HG03139 (cell line): ENCODE results near the gene KISS1.

ENCODE experiments used
- ATAC-seq: cut with Tn5 transposase; IDR thresholded peaks from one replicate; pipeline ENCODE4 v1.9.1; 2021; ENCODE audit not compliant: unreplicated experiment

KISS1 gene

DNA sequence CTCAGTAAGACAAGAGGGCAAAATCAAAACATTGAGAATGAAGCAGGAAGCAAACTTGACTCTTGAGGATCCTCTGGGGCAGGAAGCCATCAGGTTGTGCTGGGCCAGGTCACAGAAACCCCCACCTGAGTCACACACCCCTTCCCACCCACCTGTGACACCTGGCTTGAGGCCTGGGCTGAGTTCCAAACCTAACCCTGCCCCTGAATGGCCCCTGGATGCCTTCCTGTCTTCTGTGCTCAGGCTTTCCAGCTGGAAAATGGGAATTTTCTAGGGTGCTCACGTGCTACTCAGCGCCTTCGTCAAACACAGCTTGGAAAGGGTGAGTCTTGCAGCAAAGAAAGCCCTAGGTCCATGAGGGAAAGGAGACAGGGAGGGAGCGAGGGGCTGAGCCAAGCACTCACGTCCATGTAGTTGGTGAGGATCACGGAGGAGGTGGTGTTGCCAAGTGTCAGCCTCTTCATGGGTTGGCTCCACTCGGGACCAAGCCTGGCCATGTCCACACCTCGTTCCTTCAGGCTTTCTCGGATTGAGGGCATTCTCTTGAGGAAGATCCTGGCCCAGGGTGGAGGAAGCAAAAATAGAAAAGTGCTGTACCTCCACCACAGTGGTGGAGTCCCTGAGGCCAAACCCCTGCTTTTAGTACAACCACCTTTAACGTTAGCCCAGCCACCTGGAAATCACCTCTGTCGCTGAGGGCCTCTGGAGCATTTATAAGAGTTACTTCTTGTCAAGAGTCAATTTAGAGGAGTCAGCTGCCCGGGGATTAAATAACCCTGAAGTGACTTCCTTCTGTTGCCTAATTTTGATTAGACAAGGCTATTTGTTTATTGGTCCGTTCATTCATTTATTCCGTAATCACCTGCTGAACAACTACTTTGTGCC is 34.4 kb downstream of the KISS1 start:
- ATAC-seq = no peak

DNA sequence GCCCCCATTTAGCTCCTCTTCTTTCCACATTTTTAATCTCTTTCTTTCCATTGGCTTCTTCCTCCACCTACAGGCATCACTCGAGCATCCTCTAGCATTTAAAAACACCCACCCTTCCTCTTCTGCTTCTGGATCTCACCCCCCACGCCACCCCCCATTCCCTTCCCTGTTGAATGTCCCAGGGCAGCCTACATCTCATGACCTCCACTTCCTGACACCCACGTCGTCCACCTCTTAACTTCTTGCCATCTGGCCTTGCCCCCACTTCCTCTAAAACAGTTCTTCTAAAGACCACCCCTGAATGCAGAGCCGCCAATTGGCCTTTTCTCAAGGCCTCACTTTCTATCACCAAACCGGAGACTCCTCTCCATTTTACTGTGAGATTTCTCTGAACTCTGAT is 38.3 kb downstream of the KISS1 start:
- no peak for ATAC-seq

DNA sequence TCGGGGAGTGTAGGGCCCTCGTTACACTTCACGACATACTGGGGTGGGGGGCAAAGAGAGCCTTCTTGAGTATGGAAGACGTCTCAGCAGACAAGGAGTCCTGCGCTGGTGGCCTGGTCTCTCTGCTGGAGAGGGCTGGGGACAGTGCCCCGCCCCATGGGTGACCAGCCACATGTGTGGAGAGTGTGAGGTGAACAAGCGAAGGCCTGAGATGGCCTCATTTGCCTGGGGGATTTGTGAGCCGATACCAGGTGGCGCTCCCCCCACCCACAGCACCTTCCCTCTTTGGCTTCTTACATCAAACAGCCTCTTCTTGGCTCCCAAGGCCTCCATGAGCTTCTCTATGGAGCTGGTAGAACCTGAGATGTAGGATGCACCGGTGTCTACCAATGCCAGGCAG is 40.4 kb downstream of the KISS1 start:
- no peak for ATAC-seq

DNA sequence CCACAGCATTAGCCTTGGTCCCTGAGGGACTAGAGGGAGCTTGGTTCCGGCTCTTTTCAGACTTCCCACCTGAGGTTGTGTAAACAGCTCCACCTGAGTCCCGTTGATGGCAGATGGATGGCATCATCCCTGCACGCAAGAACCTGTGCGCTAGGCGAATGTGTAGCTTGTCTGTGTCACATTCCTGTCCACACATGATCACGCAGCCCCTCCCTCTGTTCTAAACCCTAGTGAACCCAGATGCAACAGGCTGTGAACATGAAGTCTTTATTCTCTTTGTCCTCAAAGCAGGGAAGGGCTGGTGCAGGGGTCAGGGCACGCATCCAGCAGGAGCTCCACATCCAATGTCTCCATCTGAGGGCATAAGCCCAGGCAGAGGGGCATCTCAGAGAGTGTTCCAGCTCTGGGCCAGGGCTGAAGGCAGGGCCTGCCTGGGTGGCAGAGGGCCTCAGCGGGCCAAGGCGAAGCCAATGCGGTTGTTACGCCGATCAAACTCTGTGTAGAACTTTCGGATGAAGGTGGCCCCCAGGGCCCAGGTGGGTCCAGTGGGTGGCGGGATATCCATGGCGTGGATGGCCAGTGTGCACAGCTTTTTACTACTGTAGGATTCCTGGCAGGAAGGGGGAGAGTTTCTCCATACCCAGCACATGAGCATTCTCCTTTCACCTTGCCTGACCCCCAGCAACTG is 41.6 kb downstream of the KISS1 start:
- no peak for ATAC-seq

DNA sequence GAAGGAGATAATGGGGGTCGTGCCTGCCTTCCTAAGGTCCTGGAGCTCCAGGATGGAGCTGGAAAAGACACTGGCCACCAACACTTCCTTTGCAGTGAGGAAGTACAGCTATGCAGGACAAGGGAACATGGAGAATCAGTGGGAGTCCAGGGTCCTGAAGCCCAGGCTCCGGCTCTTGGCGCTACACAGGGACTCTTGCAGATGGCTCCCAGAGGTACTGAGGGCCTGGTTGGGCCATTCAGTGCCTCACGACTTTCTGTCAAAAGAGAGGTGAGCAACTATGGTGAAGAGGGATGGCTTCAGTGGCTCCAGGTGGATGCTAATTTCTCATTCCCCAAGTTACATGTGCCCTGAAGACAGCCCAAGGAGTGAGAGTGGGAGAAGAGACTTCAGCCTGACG is 42.6 kb downstream of the KISS1 start:
- ATAC-seq = no peak

DNA sequence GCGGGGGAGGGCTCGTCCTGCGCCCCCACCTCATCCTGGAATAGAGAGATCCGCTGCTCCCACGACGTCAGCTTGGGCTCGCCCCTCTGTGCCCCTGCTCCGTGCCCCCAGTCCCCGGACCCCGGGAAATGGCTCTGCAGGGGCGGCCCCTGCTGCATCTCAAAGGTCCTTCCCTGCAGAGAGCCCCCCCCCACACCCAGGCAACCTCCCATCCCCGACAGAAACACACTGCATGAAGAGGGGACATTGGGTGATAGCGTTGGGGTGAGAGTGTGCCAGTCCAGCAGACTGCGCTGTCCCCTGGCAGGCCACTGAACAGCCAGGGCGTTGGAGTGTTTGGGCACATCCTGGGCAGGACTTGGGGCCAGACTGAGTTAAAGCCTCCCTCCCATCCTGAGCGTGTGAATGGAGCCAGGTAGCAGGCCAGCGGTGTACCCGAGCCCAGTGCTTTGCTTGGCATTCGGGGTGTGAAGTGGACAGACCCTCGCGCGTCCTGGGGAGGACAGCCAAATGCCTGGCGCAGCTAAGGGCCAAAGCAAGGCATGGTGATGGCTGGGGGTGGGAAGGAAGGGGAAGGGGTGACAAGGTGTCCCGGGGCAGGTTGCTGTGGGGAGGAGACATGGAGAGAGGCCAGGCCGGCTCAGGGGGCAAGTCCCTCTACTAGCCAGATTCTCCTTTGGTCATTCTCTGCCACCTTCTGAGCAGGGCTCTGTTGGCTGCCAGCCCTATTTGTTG is 43.8 kb downstream of the KISS1 start:
- no peak for ATAC-seq

DNA sequence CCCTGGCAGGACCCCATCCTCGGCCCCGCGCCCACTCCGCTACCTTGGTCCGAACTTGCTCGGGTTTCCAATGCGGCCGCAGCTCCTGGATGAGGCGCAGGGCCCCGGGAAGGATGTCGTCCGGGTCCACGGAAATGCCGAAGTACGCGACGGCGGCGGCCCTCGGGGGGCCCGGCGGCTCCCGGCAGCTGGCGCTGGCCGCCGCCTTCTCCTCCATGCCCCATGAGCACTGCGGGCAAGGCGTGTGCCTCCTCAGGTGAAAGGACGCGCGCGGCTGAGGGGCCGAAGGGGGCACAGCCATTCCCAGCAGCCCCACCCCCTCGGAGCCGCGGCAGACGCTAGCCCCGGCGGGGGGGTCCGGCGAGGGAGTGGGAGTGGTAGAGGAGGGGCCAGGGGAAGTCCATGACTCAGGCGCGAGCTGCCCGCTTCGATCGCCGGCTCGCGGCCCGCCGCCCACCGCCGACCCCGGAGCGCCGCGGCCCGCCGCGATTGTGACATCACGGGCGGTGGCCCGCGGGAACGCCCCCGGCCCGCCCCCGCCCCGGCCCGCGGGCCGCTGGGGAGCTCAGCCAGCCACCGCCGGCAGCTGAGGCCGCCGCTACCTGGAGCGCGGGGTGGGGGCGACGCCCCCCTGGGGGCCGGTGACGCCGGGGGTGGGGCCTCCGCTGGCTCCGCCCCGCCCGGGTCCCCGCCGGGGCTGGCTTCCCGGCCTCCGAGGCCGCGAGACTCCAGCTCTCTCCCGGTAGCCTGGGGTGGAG is 44.6 kb downstream of the KISS1 start, which contains the start of gene ETNK2:
Gene ETNK2, minus strand, starts transcription at position 493 of the 758 bp plus-strand sequence. Its CDS starts 192 bp downstream, at position 301.
- ATAC-seq = no peak

DNA sequence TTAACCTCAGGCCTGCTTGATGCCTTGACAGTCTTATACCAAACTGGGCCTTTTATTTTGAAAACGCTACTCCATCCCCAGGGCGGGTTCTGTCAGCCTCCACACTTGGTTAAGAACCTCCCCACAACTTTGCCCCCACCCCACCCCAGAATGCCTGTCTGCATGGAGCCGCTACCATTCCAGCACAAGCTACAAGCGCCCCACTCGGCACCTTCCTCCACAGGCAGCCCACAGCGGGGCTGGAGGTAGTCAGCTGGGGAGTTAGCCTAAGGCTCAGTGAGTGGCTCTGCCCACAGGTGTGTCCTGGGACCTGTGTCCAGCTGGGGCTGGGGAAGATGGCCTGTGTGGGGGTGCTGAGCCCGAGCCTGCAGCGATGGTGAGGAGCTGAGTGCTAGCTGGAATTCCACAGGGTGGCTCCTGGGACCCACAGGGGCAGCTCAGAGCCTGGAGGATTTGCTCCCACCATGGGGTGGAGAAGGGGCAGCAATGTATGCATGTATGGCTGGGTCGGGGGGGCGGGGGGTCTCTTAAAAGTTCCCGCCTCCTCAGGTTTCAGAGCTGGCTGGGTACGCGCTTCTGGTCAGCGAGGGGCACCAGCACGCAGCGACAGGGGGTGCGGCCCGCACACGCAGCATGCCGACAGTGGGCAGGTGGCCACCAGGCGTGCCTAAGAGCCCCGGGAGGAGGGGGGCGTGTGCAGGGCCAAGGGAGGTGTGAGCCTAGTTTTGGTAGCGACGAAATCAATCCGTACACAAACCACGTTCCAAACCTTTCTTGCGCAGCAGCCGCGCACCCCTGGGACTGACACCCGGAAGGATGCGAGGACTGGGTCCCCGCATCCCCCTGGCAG is 45.4 kb downstream of the KISS1 start:
- no peak for ATAC-seq

DNA sequence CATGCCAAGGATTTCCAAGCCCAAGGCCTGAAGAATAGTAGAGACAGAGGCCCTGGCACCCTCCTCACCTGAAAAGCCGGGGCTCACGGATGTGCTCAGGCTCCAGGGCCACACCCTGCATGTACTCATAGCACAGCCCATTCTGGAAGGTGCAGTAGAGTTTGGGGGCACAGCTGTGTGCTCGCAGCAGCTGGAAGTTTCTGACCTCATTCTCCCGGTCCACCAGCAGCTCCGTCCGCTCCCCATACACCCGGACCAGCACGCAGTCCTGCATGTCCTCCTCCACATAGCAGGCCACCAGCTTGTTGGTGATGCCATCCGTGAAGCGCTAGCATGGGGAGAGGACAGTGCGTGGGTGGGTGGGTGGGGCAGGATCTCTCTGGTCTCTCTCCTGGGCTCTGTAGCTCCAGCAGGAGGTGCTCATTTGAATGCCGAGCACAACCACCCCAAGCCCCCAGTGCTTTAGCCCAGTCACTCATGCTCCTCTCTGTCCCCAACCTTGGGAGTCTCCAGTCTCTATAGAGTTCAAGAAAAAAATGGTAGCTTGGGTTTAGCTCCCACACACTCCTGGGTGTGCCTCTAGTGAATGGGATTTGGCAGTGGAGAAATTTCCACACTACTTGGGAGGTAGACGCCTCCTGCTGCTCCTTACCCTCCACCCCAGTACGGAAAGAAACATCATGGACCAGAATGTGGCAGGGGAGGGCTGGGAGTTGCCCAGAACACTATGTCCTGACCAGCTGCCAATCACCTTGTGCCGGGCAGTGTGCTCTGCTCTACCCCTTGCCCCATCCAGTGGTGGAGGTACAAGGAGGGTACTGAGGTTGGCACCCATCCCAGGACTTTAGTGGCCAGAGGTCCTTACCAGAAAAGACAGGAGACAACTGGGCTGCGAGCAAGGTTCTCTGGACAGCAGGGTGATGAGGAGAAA is 46.4 kb downstream of the KISS1 start:
- no peak for ATAC-seq

DNA sequence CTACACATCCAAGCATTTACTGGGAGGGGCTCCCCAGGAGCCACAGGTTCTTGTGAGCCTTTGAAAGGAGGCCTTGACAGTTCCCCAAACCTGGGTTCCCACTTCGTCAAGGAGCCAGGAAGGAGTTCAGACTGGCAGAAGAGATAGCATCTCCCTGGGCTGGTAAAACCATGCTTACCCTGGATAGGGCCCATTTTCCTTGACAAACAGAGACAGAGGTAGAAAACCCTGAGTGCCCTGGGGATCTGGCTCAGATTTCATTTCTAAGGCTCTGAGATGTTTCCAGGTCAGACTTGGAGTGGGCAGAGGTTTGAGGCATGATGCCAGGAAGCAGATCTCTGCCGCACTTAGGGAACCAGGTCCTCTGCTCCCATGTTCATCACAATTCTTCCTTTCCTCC is 47.2 kb downstream of the KISS1 start:
- ATAC-seq = no peak

DNA sequence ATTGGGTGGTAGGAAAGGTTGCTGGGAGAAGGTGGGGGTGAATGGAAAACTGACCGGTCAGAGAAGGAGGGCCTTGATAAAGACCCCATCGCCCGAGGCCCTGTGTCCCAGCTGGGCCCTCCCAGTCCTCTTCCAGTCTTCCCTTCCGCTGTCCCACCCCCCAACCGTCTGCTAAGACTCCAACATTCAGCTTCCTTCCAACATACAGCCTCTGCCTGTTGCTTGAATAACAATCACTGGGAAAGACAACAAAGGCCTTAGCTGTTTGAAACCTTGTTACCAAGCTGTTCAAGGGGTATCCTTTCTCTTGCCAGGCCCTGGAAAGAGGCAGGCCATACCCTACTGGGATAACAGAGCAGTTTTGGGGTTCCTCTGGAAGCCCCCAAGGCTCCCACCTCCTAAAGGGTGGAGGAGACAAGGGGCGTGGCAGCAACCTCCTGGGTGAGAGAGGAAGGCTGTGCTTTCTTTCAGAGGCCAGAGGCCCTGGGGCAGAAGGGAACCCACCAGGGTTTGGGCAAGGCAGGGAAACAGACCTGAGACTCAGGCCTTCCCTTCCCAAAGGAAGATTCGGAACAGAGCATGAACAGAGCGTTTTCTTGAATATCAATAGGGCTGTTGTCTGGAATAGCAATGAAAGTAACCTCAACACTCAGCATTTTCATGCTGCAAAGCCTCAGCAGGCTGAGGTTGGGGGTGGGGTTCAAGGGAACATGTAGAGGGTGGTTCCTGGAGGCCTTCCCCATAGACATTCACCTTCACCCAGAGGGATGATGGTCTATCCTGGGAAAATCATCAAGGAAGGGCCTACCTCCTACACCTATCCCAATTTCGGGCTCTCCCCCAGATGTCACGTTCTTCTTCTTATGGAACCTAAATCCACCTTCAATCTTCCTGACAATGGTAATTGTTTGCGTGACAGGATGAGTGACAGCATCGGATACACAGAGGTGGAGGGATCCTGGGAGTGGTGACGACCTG is 48.6 kb downstream of the KISS1 start:
- no peak for ATAC-seq

DNA sequence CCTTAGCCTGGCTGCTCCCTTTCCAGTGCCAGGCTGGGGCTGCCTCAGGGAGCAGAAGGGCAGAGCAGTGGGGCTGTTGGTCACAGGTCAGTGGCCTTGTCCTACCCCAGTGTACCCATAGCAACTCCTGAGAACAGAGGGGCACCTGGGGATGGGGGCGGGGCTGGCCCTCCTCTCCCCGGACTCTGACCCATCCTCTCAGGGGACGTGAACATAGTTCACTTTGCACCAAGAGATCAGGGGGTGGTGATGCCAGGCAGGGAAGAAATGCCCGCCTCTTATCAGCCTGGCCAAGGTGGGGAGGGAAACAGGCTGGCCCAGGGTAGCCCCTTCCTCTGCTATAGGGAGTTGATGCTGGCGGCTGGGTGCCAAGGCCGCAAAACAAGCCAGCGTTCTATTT is 49.3 kb downstream of the KISS1 start:
- no peak for ATAC-seq

DNA sequence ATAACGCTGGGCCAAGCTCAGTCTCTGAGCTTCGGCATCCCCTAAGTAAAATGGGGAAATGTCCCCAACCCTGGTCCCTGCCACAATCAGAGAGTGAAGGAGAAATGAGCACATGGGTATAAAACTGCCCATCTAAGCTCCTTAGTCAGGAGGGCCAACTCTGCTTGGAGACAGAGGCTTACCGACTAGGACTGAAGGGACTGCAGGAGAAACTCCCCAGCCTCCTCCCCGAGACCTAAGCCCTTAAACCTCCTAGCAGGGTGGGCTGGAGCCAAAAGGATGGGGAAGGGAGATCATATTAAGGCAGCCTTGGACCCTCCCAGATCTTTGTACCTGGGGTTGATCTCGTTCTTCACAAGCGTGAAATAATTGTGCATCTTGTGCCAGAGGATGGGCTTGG is 50.0 kb downstream of the KISS1 start:
- no peak for ATAC-seq

DNA sequence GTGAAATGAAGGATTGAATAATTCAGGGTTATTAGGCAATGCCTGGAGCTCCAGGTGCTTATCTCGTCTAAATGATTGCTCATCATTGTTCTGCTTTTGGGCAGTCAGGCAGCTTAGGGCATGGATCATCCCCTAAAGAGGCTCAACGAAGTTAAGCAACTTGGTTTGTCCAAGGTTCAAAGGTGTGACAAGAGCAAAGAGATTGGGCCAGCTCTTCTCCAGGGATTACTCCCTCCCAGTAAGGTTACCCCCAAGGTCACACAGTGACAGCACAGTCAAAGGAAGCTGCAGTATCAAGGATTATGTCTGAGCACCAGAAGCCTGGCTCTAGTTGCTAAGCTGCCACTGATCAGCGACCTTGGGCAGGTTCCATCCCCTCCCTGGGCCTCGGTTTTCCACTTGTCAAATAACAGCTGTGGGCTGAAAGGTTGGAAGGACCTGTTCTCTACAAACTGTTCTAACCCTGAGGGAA is 51.2 kb downstream of the KISS1 start:
- ATAC-seq = no peak

DNA sequence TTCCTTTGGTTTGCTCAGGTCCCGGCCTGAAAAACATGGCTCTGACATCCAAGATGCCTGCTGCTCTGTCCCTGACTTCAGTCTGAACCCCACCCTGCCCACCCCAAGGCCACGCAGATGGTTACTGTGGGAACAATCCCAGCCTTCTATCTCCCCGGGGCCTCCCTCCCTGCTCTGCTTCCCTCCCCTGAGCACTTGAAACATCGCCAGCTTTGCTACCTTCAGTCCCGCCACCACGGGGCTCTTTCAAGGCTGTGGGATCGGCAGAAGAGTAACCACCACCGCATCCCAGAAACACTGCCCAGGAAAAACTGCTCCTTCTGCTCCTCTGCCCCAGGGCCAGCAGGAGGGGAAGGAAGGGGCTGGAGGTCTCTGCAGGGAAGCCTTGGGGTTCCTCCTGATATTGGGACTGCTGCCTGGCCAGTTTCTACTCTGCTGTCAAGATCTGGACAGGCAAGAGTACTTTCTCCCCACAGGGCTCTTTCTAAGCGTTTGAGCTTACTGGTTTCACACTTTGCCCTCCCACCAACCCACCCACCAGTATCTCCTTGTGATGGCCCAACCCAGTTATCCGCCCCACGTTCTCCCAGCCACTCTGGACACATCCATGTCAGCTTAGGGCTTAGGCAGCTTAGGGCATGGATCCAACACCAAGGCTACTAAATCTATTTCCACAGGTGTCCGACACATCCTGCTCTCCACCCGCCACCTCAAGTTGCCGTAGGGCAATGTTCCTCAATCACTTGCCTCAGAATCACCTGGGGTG is 52.8 kb downstream of the KISS1 start:
- no peak for ATAC-seq

DNA sequence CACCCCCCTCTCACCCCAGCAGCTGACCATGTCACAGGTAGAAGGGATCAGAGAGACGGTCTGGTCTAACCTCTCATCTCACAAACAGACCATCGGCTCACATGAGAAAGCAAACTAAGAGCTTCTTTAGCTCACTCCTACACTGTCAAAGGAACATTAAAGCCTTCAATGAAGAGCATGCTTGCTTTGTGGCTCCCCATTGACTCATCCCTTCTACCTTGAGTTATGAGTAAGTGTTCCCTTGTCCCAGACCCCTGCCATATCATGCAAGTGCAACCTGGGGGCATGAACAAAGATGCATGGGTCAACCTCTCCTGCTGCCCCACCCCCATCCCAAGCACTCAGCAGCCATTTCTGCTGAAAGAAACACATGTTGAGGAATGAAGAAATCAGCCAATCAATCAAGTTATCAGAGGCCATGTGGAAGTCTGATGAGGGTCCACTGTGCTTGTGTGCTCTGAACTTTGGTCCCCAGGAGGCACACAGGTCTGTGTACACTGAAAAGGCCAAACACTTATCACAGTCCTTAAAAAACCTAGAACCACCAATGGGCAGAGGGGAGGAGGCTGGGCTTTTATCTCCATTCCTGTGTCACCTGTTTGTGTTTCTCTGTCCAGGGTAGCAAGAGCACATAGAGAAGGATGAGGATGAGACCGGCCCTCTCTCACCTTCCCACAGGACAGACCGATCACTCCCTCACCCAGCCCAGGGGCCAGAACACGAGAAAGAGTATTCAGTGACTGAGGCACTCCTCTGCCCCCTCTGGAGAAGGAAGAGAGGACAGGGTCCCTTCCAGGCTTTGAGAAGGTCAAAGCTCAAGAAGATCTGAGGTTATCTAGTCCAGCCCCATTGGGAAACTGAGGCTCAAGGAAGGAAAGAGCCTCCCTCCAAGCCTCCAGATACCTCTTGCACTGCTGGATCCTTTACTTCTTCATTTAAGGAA is 54.0 kb downstream of the KISS1 start:
- no peak for ATAC-seq
